Stimulated activated CD4-positive, alpha-beta T cell treated with anti-CD3 and anti-CD28 coated beads, Interleukin-15, amount 100 ng/mL, for 1 hour (primary cell): ENCODE results near the gene CACNA1C.
A peak's percentile ranks its signal among the peaks of the same experiment; 100 is the strongest.

Source experiments
- DNase-seq, 2 donors: peaks; one replicate each; pipeline ENCODE4 v3.0.0-alpha.2; 2020; ENCODE audit warnings: low read depth in 1 of 2, low spot score in 1 of 2

CACNA1C gene

DNA sequence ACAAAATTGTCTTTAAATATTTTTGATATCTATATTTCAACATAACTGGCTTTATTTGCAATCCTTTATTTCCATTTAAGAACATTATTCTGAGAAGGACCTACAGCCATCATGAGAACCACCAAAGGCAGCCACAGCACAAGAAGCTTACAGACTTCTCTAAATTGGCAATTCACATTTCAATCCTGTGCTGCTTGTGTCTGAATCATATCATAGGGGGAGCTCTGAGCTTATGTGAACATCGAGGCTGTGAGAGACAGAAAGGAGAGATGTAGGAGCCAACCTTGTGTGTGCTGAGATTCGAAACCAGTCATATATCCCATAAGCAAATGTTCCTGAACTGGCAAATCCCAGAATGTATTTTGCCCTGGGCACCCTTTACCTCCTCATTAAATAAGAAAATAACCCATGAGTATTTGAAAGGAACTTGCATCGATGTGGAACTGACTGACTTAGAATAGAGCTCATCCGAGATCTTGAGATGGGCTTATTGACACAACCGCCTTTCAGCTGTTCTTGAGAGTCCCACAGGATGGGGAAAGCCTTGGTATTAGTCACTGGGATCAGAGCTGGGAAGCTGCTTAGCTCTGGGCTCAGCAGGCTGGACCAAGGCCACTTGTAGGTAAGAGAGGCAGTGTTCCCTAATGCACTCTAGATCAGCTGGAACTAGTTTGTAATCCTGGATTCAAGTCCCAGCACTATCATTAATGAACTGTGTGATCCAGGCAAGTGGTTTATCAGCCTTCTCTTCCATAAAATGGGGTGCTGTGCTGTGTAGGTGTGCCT is 329.8 kb downstream of the CACNA1C start:
- DNase-seq: no peak

DNA sequence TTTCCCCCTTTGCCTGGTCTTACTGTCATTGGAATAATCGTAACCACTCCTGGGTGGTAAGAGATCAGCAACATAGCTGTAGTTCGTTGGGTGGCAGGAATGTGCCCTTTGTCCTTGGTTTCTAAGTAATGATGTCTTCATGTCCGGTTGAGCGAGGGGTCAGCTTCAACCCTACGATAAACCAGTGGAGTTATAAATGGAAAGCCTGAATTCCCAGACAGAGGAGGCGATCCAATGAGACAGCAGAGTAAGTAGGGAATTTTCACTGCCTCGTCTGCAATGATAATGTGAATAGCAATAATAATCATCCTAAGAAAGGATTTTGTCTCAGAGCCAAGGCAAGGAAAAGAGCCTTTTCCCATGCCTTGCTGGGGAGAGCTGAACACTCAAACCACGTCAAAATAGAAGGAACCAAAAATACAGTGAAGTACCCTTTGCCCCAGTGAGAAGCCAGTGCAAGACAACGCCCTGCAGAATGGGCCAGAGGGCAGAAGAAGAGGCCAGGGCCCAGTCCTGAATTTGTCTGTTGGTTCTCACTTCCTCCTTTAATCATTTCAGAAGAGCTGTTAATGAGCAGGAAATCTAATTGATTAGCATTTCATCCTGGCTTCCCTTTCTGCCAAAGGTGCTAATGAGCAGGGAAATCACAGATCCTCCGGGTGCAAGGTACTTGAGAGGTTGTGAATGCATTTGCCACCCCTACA is 330.7 kb downstream of the CACNA1C start:
- DNase-seq: no peak

DNA sequence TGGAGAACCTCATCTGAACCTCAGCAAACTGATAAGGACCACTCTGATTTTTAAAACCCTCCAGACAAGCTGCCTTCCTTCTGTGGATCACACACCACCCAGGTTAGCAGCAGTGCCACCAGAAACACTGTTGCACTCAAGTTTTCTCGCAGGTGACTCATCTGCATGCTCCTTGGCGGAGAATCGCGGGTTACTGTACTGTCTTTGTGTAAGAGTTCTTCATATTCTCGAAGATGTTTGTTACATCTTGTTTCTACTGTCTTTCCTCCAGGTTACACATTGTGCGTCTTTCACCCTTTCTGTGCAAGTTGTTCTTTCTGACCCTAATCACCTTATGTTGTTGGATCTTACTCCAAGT is 331.2 kb downstream of the CACNA1C start:
- no peak for DNase-seq

DNA sequence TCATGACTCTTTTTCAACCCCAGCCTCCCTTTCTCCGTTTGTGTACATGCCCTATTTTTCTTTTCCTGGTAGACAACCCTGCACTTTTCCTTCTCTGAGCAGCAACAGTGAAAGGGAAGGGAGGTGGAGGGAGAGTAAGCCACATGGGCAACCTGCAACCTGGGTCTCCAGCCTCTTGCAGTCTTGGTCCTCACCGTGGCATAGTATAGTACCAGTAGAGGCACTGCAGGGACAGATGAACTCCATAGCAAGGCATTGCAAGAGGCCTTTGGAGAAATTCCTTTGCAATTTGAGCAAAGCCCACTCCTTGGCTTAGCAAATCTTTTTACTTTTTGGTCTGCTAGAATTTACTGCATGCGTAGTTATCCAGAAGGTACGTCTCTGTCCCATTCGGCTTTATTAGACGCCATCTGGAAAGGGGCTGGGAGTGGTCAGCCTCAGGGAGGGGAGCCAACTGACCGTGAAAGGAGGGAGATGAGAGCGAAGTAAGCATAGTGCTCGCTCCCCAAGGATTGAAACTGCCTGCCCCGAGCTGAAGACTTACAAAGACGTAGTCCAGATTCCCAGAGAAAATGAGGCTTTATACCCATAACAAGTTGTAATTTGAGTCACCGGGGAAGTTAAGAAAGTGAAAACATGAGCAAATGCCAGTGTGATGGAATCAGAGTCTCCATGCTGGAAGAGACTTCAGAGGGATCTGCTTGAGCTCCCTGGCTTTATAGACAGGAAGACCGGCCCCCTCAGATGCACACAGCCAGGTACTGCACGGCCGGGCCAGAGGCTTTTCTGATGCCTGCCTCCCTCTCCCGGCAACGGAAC is 332.0 kb downstream of the CACNA1C start:
- no peak for DNase-seq

- DNase-seq: no peak
Observed at GRCh38 chr12:2385529-2385928, 332.7 kb downstream of the CACNA1C start.

DNA sequence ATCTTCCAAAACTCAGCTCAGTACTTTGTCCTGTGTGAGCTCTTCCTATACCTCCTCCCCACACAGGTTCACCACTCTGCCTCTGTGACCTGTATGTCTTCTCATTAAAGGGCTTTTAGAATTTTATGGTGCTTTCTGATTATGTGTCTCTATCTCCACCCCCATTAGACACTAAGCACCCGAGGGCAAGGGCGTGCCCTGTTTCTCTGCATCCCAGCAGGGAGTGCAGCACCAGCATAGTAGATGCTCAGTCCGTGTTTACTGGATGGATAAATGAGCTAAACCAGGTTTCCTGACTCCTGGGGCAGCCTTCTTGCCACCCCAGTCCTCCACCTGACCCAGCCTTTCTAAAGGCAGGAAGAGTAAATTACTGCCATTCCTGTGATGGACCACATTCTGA is 333.8 kb downstream of the CACNA1C start:
- no peak for DNase-seq

GRCh38 chr12:2387103-2387834 is 334.5 kb downstream of the CACNA1C start:
- DNase-seq: no peak

DNA sequence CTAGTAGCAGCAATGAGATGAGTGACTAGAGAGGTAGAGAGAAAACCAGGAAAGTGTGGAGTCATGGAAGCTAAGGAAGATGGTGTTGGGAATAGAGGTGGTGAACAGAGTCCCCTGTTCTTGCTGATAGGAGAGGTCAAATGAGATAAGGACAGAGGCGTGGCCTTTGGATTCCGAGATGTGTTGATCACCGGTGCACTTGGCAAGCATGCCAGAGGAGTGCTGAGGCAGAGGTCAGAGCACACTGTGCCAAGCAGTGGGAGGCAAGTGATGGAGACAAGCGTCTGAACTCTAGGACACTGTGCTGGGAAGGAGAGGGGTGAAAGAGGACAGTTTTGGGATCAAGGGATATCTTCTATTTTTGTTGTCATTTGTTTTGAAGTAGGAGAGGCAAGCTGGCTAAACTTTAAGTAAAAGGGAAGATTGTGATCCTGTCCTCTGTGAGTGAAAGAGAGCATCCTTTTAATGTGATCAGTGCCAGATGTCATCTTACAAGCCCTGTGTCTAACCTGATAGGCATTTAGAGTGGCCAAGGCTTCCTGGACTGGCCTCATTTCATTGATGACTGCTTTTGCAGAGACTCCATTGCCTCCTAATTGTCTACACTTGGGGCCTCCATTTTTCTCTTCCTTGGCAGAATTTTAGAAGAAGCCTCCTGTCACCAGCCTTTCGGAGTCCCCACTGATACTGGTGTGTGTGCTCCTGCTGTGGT is 336.4 kb downstream of the CACNA1C start:
- DNase-seq: no peak

GRCh38 chr12:2390133-2390532 is 337.3 kb downstream of the CACNA1C start:
- DNase-seq: no peak

DNA sequence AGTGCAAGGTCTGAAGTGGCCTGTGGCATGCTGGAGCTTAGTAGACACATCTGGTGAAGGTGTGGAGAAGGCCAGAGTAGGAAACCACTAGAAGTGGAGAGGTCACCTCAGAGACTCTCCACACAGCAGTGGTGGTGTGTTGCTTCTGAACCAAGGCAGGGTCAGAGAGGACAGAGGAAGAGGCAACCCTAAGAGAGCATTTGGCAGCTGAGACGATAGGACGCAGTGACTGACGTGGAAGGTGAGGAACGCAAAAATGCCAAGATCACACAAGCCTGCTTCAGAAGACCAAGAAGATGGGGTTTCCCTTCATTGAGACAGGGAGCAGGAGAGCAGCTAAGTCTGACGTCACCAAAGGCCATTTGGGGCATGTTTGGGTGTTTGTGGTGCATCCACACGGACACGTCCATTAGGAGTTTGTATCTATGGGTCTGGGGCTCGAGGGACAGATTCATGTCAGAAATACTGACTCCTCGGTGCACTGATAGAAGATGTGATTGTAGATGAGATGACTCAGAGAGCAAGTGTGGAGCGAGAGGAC is 338.1 kb downstream of the CACNA1C start:
- no peak for DNase-seq

- no peak for DNase-seq
Observed at GRCh38 chr12:2391740-2392331, 339.0 kb downstream of the CACNA1C start.

GRCh38 chr12:2393016-2393415 is 340.2 kb downstream of the CACNA1C start:
- no peak for DNase-seq

DNA sequence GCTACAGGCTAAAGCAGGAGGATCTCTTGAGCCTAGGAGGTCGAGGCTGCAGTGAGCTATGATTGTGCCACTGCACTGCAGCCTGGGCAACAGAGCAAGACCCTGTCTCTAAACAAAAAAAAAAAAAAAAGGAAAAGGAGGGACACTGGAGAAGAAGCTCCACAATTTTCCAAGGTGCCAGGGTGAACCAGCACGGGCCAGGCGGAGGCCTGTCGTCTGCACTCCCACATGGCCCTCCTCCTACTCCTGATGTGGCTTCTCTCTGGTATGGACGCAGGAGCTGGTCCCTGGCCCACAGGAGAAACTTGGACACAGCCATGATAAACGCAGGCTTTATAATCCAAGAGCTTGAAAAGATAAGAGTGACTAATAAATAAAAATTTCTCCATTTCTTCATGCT is 341.2 kb downstream of the CACNA1C start:
- DNase-seq: no peak

DNA sequence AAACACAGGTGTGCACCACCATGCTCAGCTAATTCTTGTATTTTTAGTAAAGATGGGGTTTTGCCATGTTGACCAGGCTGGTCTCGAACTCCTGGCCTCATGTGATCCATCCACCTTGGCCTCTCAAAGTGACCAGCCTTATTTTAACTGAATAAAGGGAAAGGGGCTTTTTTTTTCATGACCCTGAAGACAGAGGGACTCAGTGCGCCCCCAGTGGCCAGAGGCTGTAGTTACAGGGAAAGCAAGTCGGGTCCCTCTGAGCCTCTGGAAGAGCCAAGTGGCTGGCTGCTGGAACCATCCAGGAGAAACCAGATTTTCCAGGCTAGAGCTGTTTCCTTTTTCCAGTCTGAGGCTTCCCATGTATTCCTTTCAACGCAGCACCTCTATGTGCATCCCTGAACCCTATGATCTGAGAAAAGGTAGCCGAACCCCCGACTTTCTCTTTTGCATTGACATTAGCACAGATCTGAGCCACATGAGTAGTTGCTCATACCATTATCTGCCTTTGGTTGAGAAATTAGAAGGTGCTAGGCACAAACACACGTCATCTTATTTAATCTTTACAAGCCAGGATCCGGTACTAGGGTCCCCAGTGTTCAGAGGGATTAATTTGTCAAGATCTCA is 342.7 kb downstream of the CACNA1C start:
- DNase-seq: peak in 1 of 2 donors; percentile 15

- no peak for DNase-seq
Observed at GRCh38 chr12:2396448-2396871, 343.7 kb downstream of the CACNA1C start.

DNA sequence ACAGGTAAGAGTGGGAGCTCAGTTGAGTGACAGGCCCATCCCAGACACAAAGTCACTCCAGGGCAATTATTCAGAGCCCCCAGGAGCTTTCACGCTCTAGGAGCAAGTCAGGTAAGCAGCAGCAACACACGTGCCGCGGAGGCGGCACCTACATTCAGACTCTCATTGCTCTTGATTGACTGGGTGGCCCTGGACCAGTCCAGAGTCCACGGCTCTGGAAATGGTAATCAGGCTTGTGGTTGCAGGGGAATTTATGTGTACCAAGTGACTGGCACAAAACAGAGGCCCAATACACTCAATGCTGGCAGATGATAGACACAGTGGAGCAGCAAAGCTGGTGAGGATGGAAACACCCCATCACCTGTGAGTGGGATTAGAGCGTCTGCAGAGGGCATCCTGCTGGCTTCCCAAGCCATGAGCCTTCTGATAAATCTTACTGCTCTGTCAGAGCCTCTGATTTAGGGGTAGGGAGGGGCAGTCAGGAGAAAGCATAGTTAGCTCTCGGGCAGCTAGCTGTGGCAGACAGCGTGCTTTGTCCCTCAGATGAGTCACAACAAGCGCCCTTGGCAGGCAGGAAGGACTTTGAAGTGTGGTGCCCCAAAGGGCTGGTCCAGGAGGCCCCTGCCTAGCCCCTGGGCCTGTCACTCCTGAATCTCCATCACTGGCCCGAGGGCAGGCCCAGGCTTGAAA is 344.7 kb downstream of the CACNA1C start:
- DNase-seq: no peak

GRCh38 chr12:2401040-2401439 is 348.3 kb downstream of the CACNA1C start:
- no peak for DNase-seq

DNA sequence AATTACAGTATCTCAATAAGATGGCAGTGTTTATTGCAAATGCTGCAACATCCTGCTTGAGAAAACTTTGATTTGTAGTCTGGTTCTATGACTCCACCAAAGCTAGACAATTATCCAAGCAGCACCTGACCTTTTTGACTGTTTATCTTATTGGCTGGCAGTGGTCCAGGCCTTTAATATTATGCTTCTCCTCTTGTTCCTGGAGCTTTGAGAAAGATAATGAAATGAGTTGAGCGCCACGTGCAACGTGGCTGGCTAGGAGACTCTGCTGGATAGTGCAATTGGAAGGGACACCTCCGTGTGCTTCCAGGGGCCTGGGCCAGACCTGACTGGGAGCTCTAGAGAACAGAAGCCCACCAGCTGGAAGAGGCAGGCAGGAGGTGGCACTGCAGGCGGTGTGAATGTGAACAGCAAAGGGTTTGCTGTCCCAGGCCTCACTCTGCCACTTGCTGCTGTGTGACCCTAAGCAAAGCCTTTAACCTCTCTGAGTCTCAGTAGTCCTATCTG is 349.3 kb downstream of the CACNA1C start:
- DNase-seq: no peak
